GM18870 (cell line): ENCODE measurements around the gene DOCK11.

Experiments
- ATAC-seq: cut with Tn5 transposase; IDR thresholded peaks from one replicate; pipeline ENCODE4 v1.9.1; 2021; ENCODE audit warnings: moderate library complexity; ENCODE audit not compliant: unreplicated experiment

The DOCK11 gene

GRCh38 chrX:118528071-118528737, 32.6 kb downstream of the DOCK11 start:
- ATAC-seq, result peak; percentile 69

GRCh38 chrX:118530219-118530911, 34.8 kb downstream of the DOCK11 start:
- ATAC-seq, result no peak

GRCh38 chrX:118534716-118535493, 39.3 kb downstream of the DOCK11 start:
- ATAC-seq, result no peak

- peak; percentile 70 for ATAC-seq
Measured at GRCh38 chrX:118536204-118536603, 40.6 kb downstream of the DOCK11 start.

- peak; percentile 64 for ATAC-seq
Measured at GRCh38 chrX:118536687-118537461, 41.3 kb downstream of the DOCK11 start.

- ATAC-seq, result no peak
Measured at GRCh38 chrX:118538386-118538785, 42.8 kb downstream of the DOCK11 start.

- no peak for ATAC-seq
Measured at GRCh38 chrX:118540342-118540741, 44.7 kb downstream of the DOCK11 start.

GRCh38 chrX:118541482-118541881, 45.9 kb downstream of the DOCK11 start:
- no peak for ATAC-seq

GRCh38 chrX:118545510-118545909, 49.9 kb downstream of the DOCK11 start:
- ATAC-seq, result no peak

- ATAC-seq, result no peak
Measured at GRCh38 chrX:118548841-118549240, 53.2 kb downstream of the DOCK11 start.

- ATAC-seq, result no peak
Measured at GRCh38 chrX:118550792-118551191, 55.2 kb downstream of the DOCK11 start.

GRCh38 chrX:118551426-118551825, 55.8 kb downstream of the DOCK11 start:
- ATAC-seq, result no peak

GRCh38 chrX:118552121-118552900, 56.7 kb downstream of the DOCK11 start:
- no peak for ATAC-seq

- no peak for ATAC-seq
Measured at GRCh38 chrX:118553042-118553710, 57.6 kb downstream of the DOCK11 start.

GRCh38 chrX:118554511-118554910, 58.9 kb downstream of the DOCK11 start:
- ATAC-seq, result no peak

GRCh38 chrX:118558926-118559325, 63.3 kb downstream of the DOCK11 start:
- ATAC-seq, result no peak

- no peak for ATAC-seq
Measured at GRCh38 chrX:118560489-118560888, 64.9 kb downstream of the DOCK11 start.

- ATAC-seq, result no peak
Measured at GRCh38 chrX:118562582-118563164, 67.1 kb downstream of the DOCK11 start.

GRCh38 chrX:118564498-118564897, 68.9 kb downstream of the DOCK11 start:
- ATAC-seq, result no peak
